ENCODE data around the gene PEPD.
"Not testable (repeated sequence)": the region's sequence is repeated elsewhere in the genome, so short reads cannot be mapped to it uniquely, and the experiment has no call there.

Gene PEPD

GRCh38 chr19:33557720-33558119 is 36.1 kb upstream of the PEPD start:
- Histone ChIP-seq H3K4me3 (ENCODE audit: insufficient read depth, low read depth, low read length, poor library complexity, severe bottlenecking) (no peak overlapping the region), H3K4me1 (ENCODE audit: control insufficient read depth, insufficient read depth, low read length, poor library complexity, severe bottlenecking) (no peaks in the 10 kb centered on the region), H3K27ac (ENCODE audit: insufficient read depth, low read length, poor library complexity, severe bottlenecking) (no peak overlapping the region), H3K27me3 (replicated peaks; ENCODE audit: control insufficient read depth, insufficient read depth, low read length, poor library complexity, severe bottlenecking) (no peaks in the 10 kb centered on the region), H3K36me3 (ENCODE audit: control insufficient read depth, insufficient read depth, low read length) (no peaks in the 10 kb centered on the region), H3K9me3 (ENCODE audit: control insufficient read depth, low read length) (no peaks in the 10 kb centered on the region)
- no peak for DNase-seq

GRCh38 chr19:33557196-33557595 is 35.6 kb upstream of the PEPD start:
- H3K36me3 ChIP-seq (ENCODE audit: control insufficient read depth, insufficient read depth, low read length) = no peaks in the 10 kb centered on the region
- no peak for DNase-seq
- no peaks in the 10 kb centered on the region for H3K4me1 ChIP-seq (ENCODE audit: control insufficient read depth, insufficient read depth, low read length, poor library complexity, severe bottlenecking)
- H3K27me3 ChIP-seq (replicated peaks; ENCODE audit: control insufficient read depth, insufficient read depth, low read length, poor library complexity, severe bottlenecking) = no peaks in the 10 kb centered on the region
- H3K4me3 ChIP-seq (ENCODE audit: insufficient read depth, low read depth, low read length, poor library complexity, severe bottlenecking) = no peak overlapping the region
- no peaks in the 10 kb centered on the region for H3K9me3 ChIP-seq (ENCODE audit: control insufficient read depth, low read length)
- H3K27ac ChIP-seq (ENCODE audit: insufficient read depth, low read length, poor library complexity, severe bottlenecking) = no peak overlapping the region

GRCh38 chr19:33556261-33556660 is 34.7 kb upstream of the PEPD start:
- Histone ChIP-seq H3K9me3 (ENCODE audit: control insufficient read depth, low read length) (no peaks in the 10 kb centered on the region), H3K4me1 (ENCODE audit: control insufficient read depth, insufficient read depth, low read length, poor library complexity, severe bottlenecking) (no peaks in the 10 kb centered on the region), H3K27me3 (replicated peaks; ENCODE audit: control insufficient read depth, insufficient read depth, low read length, poor library complexity, severe bottlenecking) (no peaks in the 10 kb centered on the region), H3K36me3 (ENCODE audit: control insufficient read depth, insufficient read depth, low read length) (no peaks in the 10 kb centered on the region), H3K27ac (ENCODE audit: insufficient read depth, low read length, poor library complexity, severe bottlenecking) (no peak overlapping the region), H3K4me3 (ENCODE audit: insufficient read depth, low read depth, low read length, poor library complexity, severe bottlenecking) (no peak overlapping the region)
- DNase-seq = no peak

GRCh38 chr19:33555726-33556125 is 34.1 kb upstream of the PEPD start:
- H3K4me1 ChIP-seq (ENCODE audit: control insufficient read depth, insufficient read depth, low read length, poor library complexity, severe bottlenecking); H3K27me3 ChIP-seq (replicated peaks; ENCODE audit: control insufficient read depth, insufficient read depth, low read length, poor library complexity, severe bottlenecking); H3K4me3 ChIP-seq (ENCODE audit: insufficient read depth, low read depth, low read length, poor library complexity, severe bottlenecking); DNase-seq; H3K36me3 ChIP-seq (ENCODE audit: control insufficient read depth, insufficient read depth, low read length); H3K9me3 ChIP-seq (ENCODE audit: control insufficient read depth, low read length); H3K27ac ChIP-seq (ENCODE audit: insufficient read depth, low read length, poor library complexity, severe bottlenecking): not testable (repeated sequence)

GRCh38 chr19:33554821-33555220 is 33.2 kb upstream of the PEPD start:
- no peak for DNase-seq
- Histone ChIP-seq H3K27ac (ENCODE audit: insufficient read depth, low read length, poor library complexity, severe bottlenecking) (no peak overlapping the region), H3K27me3 (replicated peaks; ENCODE audit: control insufficient read depth, insufficient read depth, low read length, poor library complexity, severe bottlenecking) (no peaks in the 10 kb centered on the region), H3K36me3 (ENCODE audit: control insufficient read depth, insufficient read depth, low read length) (no peaks in the 10 kb centered on the region), H3K9me3 (ENCODE audit: control insufficient read depth, low read length) (no peaks in the 10 kb centered on the region), H3K4me1 (ENCODE audit: control insufficient read depth, insufficient read depth, low read length, poor library complexity, severe bottlenecking) (no peaks in the 10 kb centered on the region), H3K4me3 (ENCODE audit: insufficient read depth, low read depth, low read length, poor library complexity, severe bottlenecking) (no peak overlapping the region)

- DNase-seq = no peak
- no peaks in the 10 kb centered on the region for H3K9me3 ChIP-seq (ENCODE audit: control insufficient read depth, low read length)
- H3K36me3 ChIP-seq (ENCODE audit: control insufficient read depth, insufficient read depth, low read length) = no peaks in the 10 kb centered on the region
- H3K4me3 ChIP-seq (ENCODE audit: insufficient read depth, low read depth, low read length, poor library complexity, severe bottlenecking) = no peak overlapping the region
- H3K27ac ChIP-seq (ENCODE audit: insufficient read depth, low read length, poor library complexity, severe bottlenecking) = no peak overlapping the region
- H3K4me1 ChIP-seq (ENCODE audit: control insufficient read depth, insufficient read depth, low read length, poor library complexity, severe bottlenecking) = no peaks in the 10 kb centered on the region
- no peaks in the 10 kb centered on the region for H3K27me3 ChIP-seq (replicated peaks; ENCODE audit: control insufficient read depth, insufficient read depth, low read length, poor library complexity, severe bottlenecking)
Observed at GRCh38 chr19:33554391-33554790, 32.8 kb upstream of the PEPD start.

GRCh38 chr19:33553530-33554310 is 32.1 kb upstream of the PEPD start:
- DNase-seq = no peak
- Histone ChIP-seq H3K36me3 (ENCODE audit: control insufficient read depth, insufficient read depth, low read length) (no peaks in the 10 kb centered on the region), H3K9me3 (ENCODE audit: control insufficient read depth, low read length) (no peaks in the 10 kb centered on the region)

GRCh38 chr19:33552928-33553279 is 31.3 kb upstream of the PEPD start:
- DNase-seq = no peak
- Histone ChIP-seq H3K4me3 (ENCODE audit: insufficient read depth, low read depth, low read length, poor library complexity, severe bottlenecking) (no peak overlapping the region), H3K36me3 (ENCODE audit: control insufficient read depth, insufficient read depth, low read length) (no peaks in the 10 kb centered on the region), H3K9me3 (ENCODE audit: control insufficient read depth, low read length) (no peaks in the 10 kb centered on the region), H3K27me3 (replicated peaks; ENCODE audit: control insufficient read depth, insufficient read depth, low read length, poor library complexity, severe bottlenecking) (no peaks in the 10 kb centered on the region), H3K4me1 (ENCODE audit: control insufficient read depth, insufficient read depth, low read length, poor library complexity, severe bottlenecking) (no peaks in the 10 kb centered on the region), H3K27ac (ENCODE audit: insufficient read depth, low read length, poor library complexity, severe bottlenecking) (no peak overlapping the region)

More at GRCh38 chr19:33553530-33554310, 32.1 kb upstream of the PEPD start:
- no peak overlapping the region for H3K27ac ChIP-seq (ENCODE audit: insufficient read depth, low read length, poor library complexity, severe bottlenecking)
- no peaks in the 10 kb centered on the region for H3K27me3 ChIP-seq (replicated peaks; ENCODE audit: control insufficient read depth, insufficient read depth, low read length, poor library complexity, severe bottlenecking)
- no peaks in the 10 kb centered on the region for H3K4me1 ChIP-seq (ENCODE audit: control insufficient read depth, insufficient read depth, low read length, poor library complexity, severe bottlenecking)
- H3K4me3 ChIP-seq (ENCODE audit: insufficient read depth, low read depth, low read length, poor library complexity, severe bottlenecking) = no peak overlapping the region

- Histone ChIP-seq H3K27ac (ENCODE audit: insufficient read depth, low read length, poor library complexity, severe bottlenecking) (no peak overlapping the region), H3K9me3 (ENCODE audit: control insufficient read depth, low read length) (no peaks in the 10 kb centered on the region), H3K36me3 (ENCODE audit: control insufficient read depth, insufficient read depth, low read length) (no peaks in the 10 kb centered on the region), H3K27me3 (replicated peaks; ENCODE audit: control insufficient read depth, insufficient read depth, low read length, poor library complexity, severe bottlenecking) (no peaks in the 10 kb centered on the region), H3K4me3 (ENCODE audit: insufficient read depth, low read depth, low read length, poor library complexity, severe bottlenecking) (no peak overlapping the region), H3K4me1 (ENCODE audit: control insufficient read depth, insufficient read depth, low read length, poor library complexity, severe bottlenecking) (no peaks in the 10 kb centered on the region)
- no peak for DNase-seq
Observed at GRCh38 chr19:33552191-33552927, 30.8 kb upstream of the PEPD start.

GRCh38 chr19:33551676-33552075 is 30.1 kb upstream of the PEPD start:
- no peak for DNase-seq
- Histone ChIP-seq H3K27me3 (replicated peaks; ENCODE audit: control insufficient read depth, insufficient read depth, low read length, poor library complexity, severe bottlenecking) (no peaks in the 10 kb centered on the region), H3K27ac (ENCODE audit: insufficient read depth, low read length, poor library complexity, severe bottlenecking) (no peak overlapping the region), H3K4me1 (ENCODE audit: control insufficient read depth, insufficient read depth, low read length, poor library complexity, severe bottlenecking) (no peaks in the 10 kb centered on the region), H3K36me3 (ENCODE audit: control insufficient read depth, insufficient read depth, low read length) (no peaks in the 10 kb centered on the region), H3K9me3 (ENCODE audit: control insufficient read depth, low read length) (no peaks in the 10 kb centered on the region), H3K4me3 (ENCODE audit: insufficient read depth, low read depth, low read length, poor library complexity, severe bottlenecking) (no peak overlapping the region)
